OCI-M2 (cell line): ENCODE results near the gene TMEM141.
"Not testable (repeated sequence)": the region's sequence is repeated elsewhere in the genome, so short reads cannot be mapped to it uniquely, and the experiment has no call there.

ENCODE experiments used
- DNase-seq: peaks from one replicate; lab custom pipeline; 2025; ENCODE audit not compliant: unreplicated experiment; lab: John Stamatoyannopoulos, UW

TMEM141 gene

GRCh38 chr9:136794281-136794999, 3.3 kb downstream of the TMEM141 start:
- DNase-seq: no peak

GRCh38 chr9:136795000-136795348, 3.8 kb downstream of the TMEM141 start:
- no peak for DNase-seq

- no peak for DNase-seq
These were observed 5.2 kb downstream of the TMEM141 start, which contains the start of gene CCDC183 for GRCh38 chr9:136796238-136796774. Gene CCDC183 (plus strand): TSS chr9:136796338. CDS start chr9:136796398, 60 bp downstream.

- DNase-seq: not testable (repeated sequence)
These were observed 5.7 kb downstream of the TMEM141 start for GRCh38 chr9:136796775-136797347.

GRCh38 chr9:136798708-136799078, 7.5 kb downstream of the TMEM141 start:
- no peak for DNase-seq

- DNase-seq: no peak
These were observed 8.1 kb downstream of the TMEM141 start for GRCh38 chr9:136799079-136799853.

- no peak for DNase-seq
These were observed 8.9 kb downstream of the TMEM141 start for GRCh38 chr9:136799854-136800657.

GRCh38 chr9:136802321-136802720, 11.2 kb downstream of the TMEM141 start:
- DNase-seq: no peak

GRCh38 chr9:136803009-136803550, 11.9 kb downstream of the TMEM141 start:
- DNase-seq: not testable (repeated sequence)

GRCh38 chr9:136803551-136804508, 12.7 kb downstream of the TMEM141 start:
- DNase-seq: no peak

- no peak for DNase-seq
These were observed 13.5 kb downstream of the TMEM141 start for GRCh38 chr9:136804509-136805206.

GRCh38 chr9:136805207-136805740, 14.1 kb downstream of the TMEM141 start:
- no peak for DNase-seq

- no peak for DNase-seq
These were observed 14.9 kb downstream of the TMEM141 start for GRCh38 chr9:136806067-136806466.

GRCh38 chr9:136806631-136807201, 15.6 kb downstream of the TMEM141 start:
- DNase-seq: no peak

- DNase-seq: no peak
These were observed 16.3 kb downstream of the TMEM141 start, which contains the start of gene RABL6 for GRCh38 chr9:136807281-136808074. Gene RABL6 (plus strand): TSS chr9:136807948. CDS start chr9:136808197, 249 bp downstream.

GRCh38 chr9:136808075-136808805, 17.1 kb downstream of the TMEM141 start:
- DNase-seq: no peak

- no peak for DNase-seq
These were observed 17.6 kb downstream of the TMEM141 start for GRCh38 chr9:136808806-136809158.
